GM12873 (cell line): Measurements from ENCODE around the gene SAMM50.

Source experiments
- CTCF ChIP-seq: IDR thresholded peaks from 2 replicates; pipeline ENCODE4 v1.5.1; 2012; ENCODE audit warnings: low read depth, mild to moderate bottlenecking, moderate library complexity, low read length, control low read depth; ENCODE audit not compliant: insufficient read depth; ENCODE audit errors: missing control alignments

The SAMM50 gene

DNA sequence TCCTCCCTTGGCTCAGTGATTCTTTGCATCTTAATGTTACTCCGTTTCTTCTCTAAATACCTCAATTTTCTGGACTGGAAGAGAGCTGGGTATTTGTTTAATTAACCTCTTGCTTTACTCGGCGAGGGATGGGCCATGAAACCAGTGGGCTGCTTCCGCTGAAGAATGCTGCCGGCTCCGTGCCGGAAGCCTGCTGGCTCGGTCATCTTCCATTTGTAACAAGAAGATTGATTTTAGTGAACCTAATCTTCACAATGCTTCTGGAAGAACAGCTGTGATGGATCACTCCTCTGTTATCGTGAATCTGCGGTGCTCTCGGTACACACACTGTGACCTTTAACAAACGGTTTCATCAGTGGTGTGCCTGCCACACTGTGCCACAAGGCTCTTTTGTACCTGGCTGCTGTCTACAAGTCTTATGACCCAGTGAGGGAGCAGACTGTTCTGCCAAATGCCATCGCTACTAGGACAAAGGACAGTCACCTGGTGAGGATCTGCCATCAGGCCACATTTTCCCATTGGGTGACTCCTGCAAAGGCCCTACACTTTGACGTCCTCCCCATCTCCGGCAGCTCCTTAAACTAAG lies 43.5 kb downstream of the SAMM50 start:
- TF ChIP-seq CTCF = no peak

DNA sequence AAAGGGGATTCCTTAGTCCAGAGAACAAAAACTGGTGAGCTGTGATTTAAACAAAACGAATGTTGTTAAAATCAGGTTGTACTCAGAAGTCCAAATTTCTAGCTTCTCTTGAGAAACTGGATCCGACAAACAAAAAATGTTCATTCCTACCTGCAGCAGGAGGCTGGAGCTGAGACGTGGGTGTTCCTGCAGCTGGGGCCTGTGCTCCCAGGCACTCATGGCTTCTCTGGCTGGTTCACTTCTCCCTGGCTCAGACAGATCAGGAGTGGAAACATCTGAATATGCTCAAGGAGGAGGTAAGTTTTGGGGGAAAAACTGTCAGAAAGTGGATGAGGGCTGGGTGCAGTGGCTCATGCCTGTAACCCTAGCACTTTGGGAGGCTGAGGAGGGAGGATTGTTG lies 44.1 kb downstream of the SAMM50 start:
- no peak for TF ChIP-seq CTCF

GRCh38 chr22:44000123-44000522 lies 44.9 kb downstream of the SAMM50 start:
- TF ChIP-seq CTCF = no peak

DNA sequence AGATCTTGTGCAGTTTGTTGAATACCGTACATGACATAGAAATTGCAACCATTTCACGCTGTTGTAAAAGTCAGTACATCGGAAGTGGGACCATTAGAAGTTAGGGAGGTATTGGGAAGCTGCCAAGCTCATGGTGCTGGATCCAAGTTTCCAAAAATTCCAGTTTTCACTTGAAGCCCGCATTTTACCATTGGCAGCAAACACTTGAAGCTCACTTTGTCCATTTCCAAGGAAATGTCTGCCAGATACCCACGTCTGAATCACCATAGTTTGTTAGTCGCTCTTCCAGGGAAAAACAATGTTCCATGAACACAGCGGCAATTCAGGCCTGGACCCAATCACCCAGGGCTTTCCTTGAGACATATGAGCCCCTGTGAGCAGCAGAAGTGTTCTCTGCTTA lies 46.3 kb downstream of the SAMM50 start:
- no peak for TF ChIP-seq CTCF

DNA sequence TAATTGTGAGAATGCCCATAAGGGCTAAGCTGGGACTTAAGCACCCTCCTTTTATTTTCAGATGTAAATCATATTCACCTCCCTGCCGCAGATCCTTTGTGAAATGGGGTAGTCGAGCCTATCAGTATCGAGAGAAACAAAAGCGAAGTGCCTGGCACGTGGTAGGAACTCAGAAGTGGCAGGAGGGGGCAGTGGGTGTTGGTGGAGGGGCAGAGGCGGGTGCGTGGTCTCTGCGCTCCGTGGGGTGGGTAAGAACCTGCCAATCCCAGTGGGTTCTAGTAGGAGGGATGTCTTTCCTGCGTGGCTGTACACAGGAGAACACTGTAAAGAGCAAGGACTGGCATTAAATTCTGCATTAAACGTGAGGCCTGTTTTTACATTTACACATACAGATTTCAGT lies 47.1 kb downstream of the SAMM50 start:
- no peak for TF ChIP-seq CTCF

- TF ChIP-seq CTCF = no peak
These were observed 47.8 kb downstream of the SAMM50 start for GRCh38 chr22:44002997-44003396.

DNA sequence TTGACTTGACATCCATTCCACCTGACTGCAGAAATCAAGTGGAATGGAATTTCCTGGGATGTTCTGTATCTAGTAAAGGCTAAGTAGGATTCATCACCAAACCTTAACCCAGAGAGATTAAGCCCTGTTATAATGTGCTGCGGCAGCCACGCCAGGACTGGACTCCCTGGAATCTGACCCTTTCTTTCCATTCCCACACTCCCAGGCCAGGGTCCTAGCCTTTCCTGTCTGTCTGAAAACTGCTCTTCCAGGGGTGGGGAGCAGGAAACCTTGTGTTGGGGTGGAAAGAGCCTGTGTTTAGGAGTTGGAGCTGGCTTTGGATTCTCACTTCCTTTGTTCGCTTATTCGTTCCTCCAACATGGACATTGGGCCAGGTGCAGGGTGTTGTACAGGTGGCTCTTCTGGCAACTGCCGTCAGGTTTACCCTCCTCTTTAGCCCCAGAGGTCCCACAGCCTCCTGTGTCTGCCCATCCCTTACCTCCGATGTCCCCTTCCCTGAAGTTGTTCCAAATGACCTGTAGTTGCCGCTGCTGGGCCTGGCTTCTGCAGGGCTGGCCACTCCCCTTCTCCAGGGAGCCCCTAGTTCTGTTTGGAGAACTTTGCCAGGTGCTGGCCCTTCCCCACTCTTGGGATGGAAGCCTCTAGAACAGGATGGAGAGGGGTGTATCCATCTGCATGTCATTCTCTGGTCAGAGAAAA lies 48.3 kb downstream of the SAMM50 start:
- no peak for TF ChIP-seq CTCF
